ENCODE results near the gene ZNF672.

Gene ZNF672

GRCh38 chr1:248858096-248858890, 20.3 kb downstream of the ZNF672 start:
- TF ChIP-seq, protein P1, sequence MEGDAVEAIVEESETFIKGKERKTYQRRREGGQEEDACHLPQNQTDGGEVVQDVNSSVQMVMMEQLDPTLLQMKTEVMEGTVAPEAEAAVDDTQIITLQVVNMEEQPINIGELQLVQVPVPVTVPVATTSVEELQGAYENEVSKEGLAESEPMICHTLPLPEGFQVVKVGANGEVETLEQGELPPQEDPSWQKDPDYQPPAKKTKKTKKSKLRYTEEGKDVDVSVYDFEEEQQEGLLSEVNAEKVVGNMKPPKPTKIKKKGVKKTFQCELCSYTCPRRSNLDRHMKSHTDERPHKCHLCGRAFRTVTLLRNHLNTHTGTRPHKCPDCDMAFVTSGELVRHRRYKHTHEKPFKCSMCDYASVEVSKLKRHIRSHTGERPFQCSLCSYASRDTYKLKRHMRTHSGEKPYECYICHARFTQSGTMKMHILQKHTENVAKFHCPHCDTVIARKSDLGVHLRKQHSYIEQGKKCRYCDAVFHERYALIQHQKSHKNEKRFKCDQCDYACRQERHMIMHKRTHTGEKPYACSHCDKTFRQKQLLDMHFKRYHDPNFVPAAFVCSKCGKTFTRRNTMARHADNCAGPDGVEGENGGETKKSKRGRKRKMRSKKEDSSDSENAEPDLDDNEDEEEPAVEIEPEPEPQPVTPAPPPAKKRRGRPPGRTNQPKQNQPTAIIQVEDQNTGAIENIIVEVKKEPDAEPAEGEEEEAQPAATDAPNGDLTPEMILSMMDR (IDR thresholded peaks at IDR 0.05; ENCODE audit: low read depth, low read length), result peak; percentile 54
- TF ChIP-seq, protein P2, sequence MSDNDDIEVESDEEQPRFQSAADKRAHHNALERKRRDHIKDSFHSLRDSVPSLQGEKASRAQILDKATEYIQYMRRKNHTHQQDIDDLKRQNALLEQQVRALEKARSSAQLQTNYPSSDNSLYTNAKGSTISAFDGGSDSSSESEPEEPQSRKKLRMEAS (IDR thresholded peaks at IDR 0.05; ENCODE audit: low read depth, low read length), result peak; percentile 79
- peak; percentile 25 for TF ChIP-seq POLR2A (IDR thresholded peaks at IDR 0.05; ENCODE audit: extremely low read depth, insufficient read length)
- peak; percentile 87 for TF ChIP-seq MYC (IDR thresholded peaks at IDR 0.05; ENCODE audit: low read depth, low read length)
- peak overlapping the region; percentile 87 for H3K4me3 ChIP-seq (ENCODE audit: low read depth, low read length)
- peak; percentile 87 for DNase-seq (ENCODE audit: low read depth)

DNA sequence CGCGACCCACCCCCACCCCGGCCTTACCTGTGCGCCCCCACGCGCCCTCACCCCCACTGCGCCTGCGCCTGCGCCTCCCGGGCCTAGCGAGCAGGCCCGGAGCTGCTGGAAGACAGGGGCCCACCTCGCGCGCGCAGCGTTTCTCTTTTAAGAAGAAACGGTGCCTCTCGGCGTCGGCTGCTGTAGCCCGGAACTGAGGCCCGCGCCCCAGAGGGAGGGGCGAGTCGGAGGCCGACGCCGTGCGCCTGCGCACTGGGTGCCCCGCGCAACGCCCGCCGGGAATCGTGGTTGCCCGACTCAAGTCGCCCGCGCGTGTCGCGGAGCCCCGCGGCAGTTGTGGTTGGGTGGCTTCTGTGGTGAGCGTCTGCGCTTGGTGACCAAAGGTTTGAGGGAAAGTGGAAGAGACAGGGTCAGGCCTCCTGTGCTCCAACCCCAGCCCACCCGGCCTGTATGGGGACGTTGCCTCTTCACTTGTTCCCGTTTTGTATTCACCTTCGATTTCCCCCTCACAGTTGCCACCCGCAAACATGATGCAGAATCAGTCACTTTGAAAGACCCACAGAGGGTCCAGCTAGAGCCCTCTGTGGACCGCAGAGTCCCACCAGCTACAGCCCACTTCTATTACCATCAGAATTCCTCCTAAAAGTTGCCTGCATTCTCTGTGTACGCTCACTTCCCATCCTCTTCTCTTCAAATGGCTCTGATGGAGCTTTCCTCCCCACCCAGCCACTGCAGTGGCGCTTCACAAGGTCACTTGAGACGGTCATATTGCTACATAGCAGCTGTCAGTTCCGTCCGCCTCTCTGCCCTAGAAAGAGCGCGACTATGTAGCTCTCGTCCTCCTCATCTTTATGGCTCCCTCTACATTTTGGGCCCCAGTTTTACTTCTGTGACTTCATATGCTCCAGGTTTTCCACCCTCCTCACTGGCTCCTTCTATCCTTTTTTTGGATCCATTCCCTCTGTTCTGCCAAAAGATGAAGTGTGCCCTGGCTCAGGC, 21.2 kb downstream of the ZNF672 start, which contains the start of gene ZNF692:
TSS of gene ZNF692 (minus strand) at position 195 of the 999 bp plus-strand sequence. CDS start 776 bp downstream, outside the sequence.
- TF ChIP-seq, protein P2 (IDR thresholded peaks at IDR 0.05; ENCODE audit: low read depth, low read length), result peak; percentile 65
- TF ChIP-seq POLR2A (IDR thresholded peaks at IDR 0.05; ENCODE audit: extremely low read depth, insufficient read length), result peak; percentile 95
- TF ChIP-seq, protein P1 (IDR thresholded peaks at IDR 0.05; ENCODE audit: low read depth, low read length), result no peak
- peak; percentile 77 for TF ChIP-seq MYC (IDR thresholded peaks at IDR 0.05; ENCODE audit: low read depth, low read length)
- peak within 1 kb of the TSS; percentile 87 for H3K4me3 ChIP-seq (ENCODE audit: low read depth, low read length)
- peak; percentile 98 for DNase-seq (ENCODE audit: low read depth)

GRCh38 chr1:248860007-248860406, 22.0 kb downstream of the ZNF672 start:
- TF ChIP-seq MYC (IDR thresholded peaks at IDR 0.05; ENCODE audit: low read depth, low read length), result no peak
- no peak for TF ChIP-seq POLR2A (IDR thresholded peaks at IDR 0.05; ENCODE audit: extremely low read depth, insufficient read length)
- TF ChIP-seq, protein P2 (IDR thresholded peaks at IDR 0.05; ENCODE audit: low read depth, low read length), result no peak
- TF ChIP-seq, protein P1 (IDR thresholded peaks at IDR 0.05; ENCODE audit: low read depth, low read length), result no peak
- DNase-seq (ENCODE audit: low read depth), result peak; percentile 29
- peak overlapping the region; percentile 87 for H3K4me3 ChIP-seq (ENCODE audit: low read depth, low read length)

DNA sequence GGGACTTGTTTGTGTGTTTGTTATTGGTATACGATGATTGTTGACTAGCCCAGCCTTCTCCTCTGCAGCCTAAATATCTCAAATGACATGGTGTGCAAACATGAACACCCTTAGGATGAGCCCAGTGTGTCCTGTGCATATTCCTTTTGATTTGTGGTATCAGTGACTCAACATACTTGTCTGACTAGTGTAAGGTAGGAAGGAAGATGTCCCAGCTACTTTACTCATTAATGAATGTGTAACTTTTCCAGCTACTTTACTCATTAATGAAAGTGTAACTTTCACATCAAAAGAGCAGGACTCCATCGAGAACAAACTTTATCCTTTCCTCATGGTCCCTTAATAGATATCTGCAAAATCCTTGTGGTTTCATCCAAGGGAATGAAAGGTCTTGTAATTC, 23.6 kb downstream of the ZNF672 start:
- no peak overlapping the region for H3K4me3 ChIP-seq (ENCODE audit: low read depth, low read length)
- no peak for DNase-seq (ENCODE audit: low read depth)
- TF ChIP-seq, protein P2 (IDR thresholded peaks at IDR 0.05; ENCODE audit: low read depth, low read length), result no peak
- TF ChIP-seq POLR2A (IDR thresholded peaks at IDR 0.05; ENCODE audit: extremely low read depth, insufficient read length) (no peak), MYC (IDR thresholded peaks at IDR 0.05; ENCODE audit: low read depth, low read length) (no peak)
- TF ChIP-seq, protein P1 (IDR thresholded peaks at IDR 0.05; ENCODE audit: low read depth, low read length), result no peak

GRCh38 chr1:248862695-248862997, 24.6 kb downstream of the ZNF672 start:
- H3K4me3 ChIP-seq (ENCODE audit: low read depth, low read length), result peak overlapping the region; percentile 60
- peak; percentile 35 for DNase-seq (ENCODE audit: low read depth)
- TF ChIP-seq POLR2A (IDR thresholded peaks at IDR 0.05; ENCODE audit: extremely low read depth, insufficient read length) (no peak), MYC (IDR thresholded peaks at IDR 0.05; ENCODE audit: low read depth, low read length) (no peak)
- TF ChIP-seq, protein P2 (IDR thresholded peaks at IDR 0.05; ENCODE audit: low read depth, low read length), result no peak
- TF ChIP-seq, protein P1 (IDR thresholded peaks at IDR 0.05; ENCODE audit: low read depth, low read length), result no peak
